Bronchial epithelial cell (primary cell): ENCODE measurements around the gene SPOCD1. TPM values are rescaled to one million over a fixed set of nuclear protein-coding genes. Genes with fewer than 3 reads are reported as not detected.

Experiments used
- DNase-seq: peaks from one replicate; pipeline ENCODE4 v3.0.0-alpha.2; 2010; ENCODE audit warnings: low read depth
- FAIRE-seq: peaks from 2 replicates; lab custom pipeline; 2011; peaks lifted over from hg19 to GRCh38; lab: Jason Lieb, UNC
- H3K27me3 ChIP-seq: 2 replicates; pipeline ENCODE4 v1.5.1; 2011; ENCODE audit warnings: low read length; ENCODE audit not compliant: control insufficient read depth, insufficient read depth
- H3K36me3 ChIP-seq: 2 replicates; pipeline ENCODE4 v1.5.1; 2011; ENCODE audit warnings: low read length; ENCODE audit not compliant: control insufficient read depth, insufficient read depth
- H3K4me3 ChIP-seq: 2 replicates; pipeline ENCODE4 v1.5.1; 2011; ENCODE audit warnings: mild to moderate bottlenecking, low read depth, low read length, control low read depth
- total RNA-seq: library from RNA; depleted of rRNA; stranded (reverse); fragments of >200 nt; gene quantifications from 2 replicates; pipeline ENCODE4 v1.2.1, GENCODE V29; 2014
- TF ChIP-seq, protein P1 (sequence below): IDR thresholded peaks from 2 replicates; pipeline ENCODE4 v1.5.1; 2011; ENCODE audit warnings: mild to moderate bottlenecking, moderate library complexity, low read length, control low read depth, inconsistent platforms; ENCODE audit not compliant: insufficient read depth, severe bottlenecking

Gene SPOCD1
- total RNA-seq, 1 donor from 2014 or later: 1.1 TPM

GRCh38 chr1:31762726-31763670 is 52.8 kb downstream of the SPOCD1 start:
- peak; percentile 27 for DNase-seq
- Histone ChIP-seq H3K4me3 (peak overlapping the region; percentile 29), H3K27me3 (peaks cover 5% of the 10 kb centered on the region), H3K36me3 (no peaks in the 10 kb centered on the region)
- TF ChIP-seq, protein P1, sequence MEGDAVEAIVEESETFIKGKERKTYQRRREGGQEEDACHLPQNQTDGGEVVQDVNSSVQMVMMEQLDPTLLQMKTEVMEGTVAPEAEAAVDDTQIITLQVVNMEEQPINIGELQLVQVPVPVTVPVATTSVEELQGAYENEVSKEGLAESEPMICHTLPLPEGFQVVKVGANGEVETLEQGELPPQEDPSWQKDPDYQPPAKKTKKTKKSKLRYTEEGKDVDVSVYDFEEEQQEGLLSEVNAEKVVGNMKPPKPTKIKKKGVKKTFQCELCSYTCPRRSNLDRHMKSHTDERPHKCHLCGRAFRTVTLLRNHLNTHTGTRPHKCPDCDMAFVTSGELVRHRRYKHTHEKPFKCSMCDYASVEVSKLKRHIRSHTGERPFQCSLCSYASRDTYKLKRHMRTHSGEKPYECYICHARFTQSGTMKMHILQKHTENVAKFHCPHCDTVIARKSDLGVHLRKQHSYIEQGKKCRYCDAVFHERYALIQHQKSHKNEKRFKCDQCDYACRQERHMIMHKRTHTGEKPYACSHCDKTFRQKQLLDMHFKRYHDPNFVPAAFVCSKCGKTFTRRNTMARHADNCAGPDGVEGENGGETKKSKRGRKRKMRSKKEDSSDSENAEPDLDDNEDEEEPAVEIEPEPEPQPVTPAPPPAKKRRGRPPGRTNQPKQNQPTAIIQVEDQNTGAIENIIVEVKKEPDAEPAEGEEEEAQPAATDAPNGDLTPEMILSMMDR: peak; percentile 68
- no peak for FAIRE-seq

- no peak overlapping the region for H3K4me3 ChIP-seq
- TF ChIP-seq, protein P1: no peak
- no peak for FAIRE-seq
Observed at GRCh38 chr1:31762323-31762722, 53.5 kb downstream of the SPOCD1 start.

GRCh38 chr1:31761883-31762282 is 53.9 kb downstream of the SPOCD1 start:
- TF ChIP-seq, protein P1: no peak
- DNase-seq (no peak), FAIRE-seq (no peak)
- Histone ChIP-seq H3K36me3 (no peaks in the 10 kb centered on the region), H3K27me3 (peaks cover 5% of the 10 kb centered on the region), H3K4me3 (no peak overlapping the region)

More at GRCh38 chr1:31762323-31762722, 53.5 kb downstream of the SPOCD1 start:
- H3K36me3 ChIP-seq: no peaks in the 10 kb centered on the region
- peaks cover 5% of the 10 kb centered on the region for H3K27me3 ChIP-seq
- no peak for DNase-seq

- DNase-seq: peak; percentile 39
- FAIRE-seq: no peak
- H3K27me3 ChIP-seq: peaks cover 4% of the 10 kb centered on the region
- no peaks in the 10 kb centered on the region for H3K36me3 ChIP-seq
- peak overlapping the region; percentile 47 for H3K4me3 ChIP-seq
- TF ChIP-seq, protein P1: no peak
Observed at GRCh38 chr1:31760471-31761470, 55.1 kb downstream of the SPOCD1 start.

DNA sequence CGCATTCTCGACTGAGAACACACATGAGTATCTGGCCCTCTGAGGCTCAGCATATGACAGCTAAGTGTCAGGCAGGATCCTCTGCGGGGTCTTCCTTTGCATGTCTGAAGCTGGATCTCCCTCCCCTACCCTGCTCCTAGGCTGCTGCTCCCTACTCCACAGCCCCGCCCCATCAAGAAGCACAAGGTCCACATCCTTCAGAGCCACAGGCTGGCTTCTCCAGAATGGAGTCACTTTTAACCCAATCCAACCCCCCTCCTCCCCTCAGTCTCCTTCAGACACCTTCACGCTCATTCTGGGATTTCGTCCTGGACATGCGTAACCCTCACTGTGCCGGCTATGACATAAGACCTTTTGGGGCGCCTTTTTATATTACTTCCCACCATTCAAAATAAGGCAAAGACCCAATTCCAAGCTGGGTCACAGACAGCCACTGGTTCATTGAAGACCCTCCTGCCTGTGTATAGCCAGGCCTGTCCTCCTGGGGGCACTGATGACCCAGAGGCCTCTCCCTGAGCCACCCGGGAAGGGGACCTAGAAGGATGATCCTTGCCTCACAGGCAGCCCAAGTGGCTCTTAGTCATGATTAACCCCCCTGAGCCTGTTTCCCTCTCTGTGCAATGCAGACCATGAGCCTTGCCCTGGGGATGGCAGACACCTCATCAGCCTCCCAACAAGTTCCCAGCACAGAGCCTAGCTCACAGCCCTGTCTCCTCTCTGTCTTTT is 56.4 kb downstream of the SPOCD1 start:
- DNase-seq (no peak), FAIRE-seq (no peak)
- TF ChIP-seq, protein P1: no peak
- Histone ChIP-seq H3K4me3 (no peak overlapping the region), H3K36me3 (no peaks in the 10 kb centered on the region), H3K27me3 (peaks cover 2% of the 10 kb centered on the region)
